Testis (tissue), 3 donors: ENCODE measurements around the gene IPO4. TPM values are rescaled to one million over a fixed set of nuclear protein-coding genes. Genes with fewer than 3 reads are reported as not detected.

Source experiments
- DNase-seq: peaks from one replicate; pipeline ENCODE4 v3.0.0-alpha.2; 2019
- H3K27ac ChIP-seq, 2 donors: fragments of 200-600 bp; sonication (generic); one replicate each; pipeline ENCODE4 v1.5.1; 2019
- H3K27me3 ChIP-seq: fragments of 200-600 bp; sonication (generic); one replicate; pipeline ENCODE4 v1.5.1; 2019
- H3K36me3 ChIP-seq: fragments of 200-600 bp; sonication (generic); one replicate; pipeline ENCODE4 v1.5.1; 2017; ENCODE audit warnings: low read depth; ENCODE audit errors: missing control alignments
- H3K4me1 ChIP-seq: fragments of 200-600 bp; sonication (generic); one replicate; pipeline ENCODE4 v1.5.1; 2019
- H3K4me3 ChIP-seq, 2 donors: fragments of 200-600 bp; sonication (generic); one replicate each; pipeline ENCODE4 v1.5.1; 2017 to 2019
- H3K9me3 ChIP-seq: fragments of 200-600 bp; sonication (generic); one replicate; pipeline ENCODE4 v1.5.1; 2017
- CTCF ChIP-seq, 3 experiments: fragments of 450-650 bp in 2 of 3; fragments of 200-600 bp in 1 of 3; sonication (generic) in 1 of 3; IDR thresholded peaks; one replicate each; pipeline ENCODE4 v1.5.1; 2016 to 2019; ENCODE audit warnings: antibody characterized with exemption in 3 of 3, mild to moderate bottlenecking in 2 of 3, moderate library complexity in 1 of 3
- POLR2A ChIP-seq: fragments of 450-650 bp; IDR thresholded peaks from one replicate; pipeline ENCODE4 v1.6.1; 2017; ENCODE audit warnings: antibody characterized with exemption, mild to moderate bottlenecking, moderate library complexity
- WGBS, 2 donors: methylation state at CpG; one replicate each; pipeline ENCODE4 v1.1.5; 2018; 5-methylcytosine and 5-hydroxymethylcytosine counted together
- intact Hi-C: fragments of 100-400 bp; cut with DNase I; formaldehyde crosslinking; loops from one replicate; pipeline ENCODE4 v1.15.1; 2023; ENCODE audit warnings: low total_unique reads
- polyA plus RNA-seq: library from polyadenylated mRNA; stranded (reverse); fragments of 350-450 nt; fragmentation: Illumina TruSeq; extraction: RNeasy Lipid Tissue Mini Kit (QIAGEN cat#74804); gene quantifications from one replicate; pipeline ENCODE4 v1.2.3, GENCODE V29; 2014; ENCODE audit warnings: low read depth, low replicate concordance; ENCODE audit not compliant: insufficient read depth
- total RNA-seq, 2 donors: library from RNA; depleted of rRNA; stranded (reverse); fragments of >200 nt; gene quantifications; one replicate each; pipeline ENCODE4 v1.2.3, GENCODE V29; 2016

IPO4 gene
- total and polyA plus RNA-seq, 3 donors from 2014 or later = 85.9 to 156 (median 140) TPM

- no peak overlapping the region for H3K4me3 ChIP-seq
- H3K36me3 ChIP-seq = no peaks in the 10 kb centered on the region
- H3K4me1 ChIP-seq = peaks cover 26% of the 10 kb centered on the region
- 91 to 94% methylated on average over 5 of the region's 5 CpGs for WGBS, 2 donors
- DNase-seq = no peak
- no peaks in the 10 kb centered on the region for H3K9me3 ChIP-seq
- H3K27ac ChIP-seq = no peak overlapping the region
- H3K27me3 ChIP-seq = no peaks in the 10 kb centered on the region
- TF ChIP-seq CTCF (IDR thresholded peaks at IDR 0.05) = no peak
- no peak for TF ChIP-seq POLR2A
- intact Hi-C loops = no loop called here
These were observed 47.4 kb upstream of the IPO4 start for GRCh38 chr14:24235804-24236688.

GRCh38 chr14:24234095-24235005 is 45.7 kb upstream of the IPO4 start:
- 84 to 92% methylated on average over 3 of the region's 3 CpGs for WGBS, 2 donors
- H3K27ac ChIP-seq = no peak overlapping the region
- DNase-seq = no peak

GRCh38 chr14:24233538-24233866 is 44.9 kb upstream of the IPO4 start:
- TF ChIP-seq POLR2A (no peak), CTCF (IDR thresholded peaks at IDR 0.05) (no peak)
- Histone ChIP-seq H3K27ac (peak overlapping the region in 1 of 2 donors; percentile 82), H3K4me3 (peak overlapping the region; percentile 75 to 91), H3K4me1 (peaks cover 19% of the 10 kb centered on the region), H3K9me3 (no peaks in the 10 kb centered on the region), H3K27me3 (no peaks in the 10 kb centered on the region), H3K36me3 (no peaks in the 10 kb centered on the region)
- DNase-seq = no peak
- WGBS, 2 donors = 52 to 55% methylated on average over 2 of the region's 2 CpGs
- intact Hi-C loops = no loop called here

More at GRCh38 chr14:24234095-24235005, 45.7 kb upstream of the IPO4 start:
- intact Hi-C loops = no loop called here
- Histone ChIP-seq H3K36me3 (no peaks in the 10 kb centered on the region), H3K9me3 (no peaks in the 10 kb centered on the region), H3K27me3 (no peaks in the 10 kb centered on the region), H3K4me3 (no peak overlapping the region), H3K4me1 (peaks cover 19% of the 10 kb centered on the region)
- TF ChIP-seq CTCF (IDR thresholded peaks at IDR 0.05) = no peak
- TF ChIP-seq POLR2A = no peak

- no peaks in the 10 kb centered on the region for H3K27me3 ChIP-seq
- H3K9me3 ChIP-seq = no peaks in the 10 kb centered on the region
- H3K27ac ChIP-seq = peak within 1 kb of the TSS; percentile 72 to 82
- intact Hi-C loops = no loop called here
- no peaks in the 10 kb centered on the region for H3K36me3 ChIP-seq
- H3K4me1 ChIP-seq = peaks cover 19% of the 10 kb centered on the region
- 2 to 3% methylated on average over 37 to 38 of the region's 38 CpGs for WGBS, 2 donors
- no peak for TF ChIP-seq CTCF (IDR thresholded peaks at IDR 0.05)
- no peak for TF ChIP-seq POLR2A
- peak within 1 kb of the TSS; percentile 75 to 91 for H3K4me3 ChIP-seq
- DNase-seq = no peak
These were observed 44.3 kb upstream of the IPO4 start, which contains the start of gene GMPR2 for GRCh38 chr14:24232645-24233537. TSS of gene GMPR2 (plus strand) at chr14:24232929. CDS start at chr14:24233254, 325 bp downstream.
